HG03135 (cell line): Measurements from ENCODE around the gene LOXL3.
A peak's percentile ranks its signal among the peaks of the same experiment; 100 is the strongest.
"Not testable (repeated sequence)": the region's sequence is repeated elsewhere in the genome, so short reads cannot be mapped to it uniquely, and the experiment has no call there.

Experiments
- ATAC-seq: cut with Tn5 transposase; IDR thresholded peaks from one replicate; pipeline ENCODE4 v1.9.1; 2021; ENCODE audit warnings: mild to moderate bottlenecking, moderate library complexity; ENCODE audit not compliant: unreplicated experiment

Gene LOXL3

GRCh38 chr2:74573747-74574562 is 20.2 kb upstream of the LOXL3 start:
- ATAC-seq: peak; percentile 55

- ATAC-seq: no peak
These were observed 18.6 kb upstream of the LOXL3 start for GRCh38 chr2:74572178-74572925.

- ATAC-seq: peak; percentile 58
These were observed 17.3 kb upstream of the LOXL3 start for GRCh38 chr2:74571058-74571457.

GRCh38 chr2:74569686-74570085 is 15.9 kb upstream of the LOXL3 start:
- ATAC-seq: no peak

- no peak for ATAC-seq
These were observed 14.1 kb upstream of the LOXL3 start for GRCh38 chr2:74567881-74568280.

GRCh38 chr2:74566754-74567085 is 13.0 kb upstream of the LOXL3 start:
- no peak for ATAC-seq

- ATAC-seq: no peak
These were observed 12.5 kb upstream of the LOXL3 start for GRCh38 chr2:74566076-74566753.

GRCh38 chr2:74564222-74564621 is 10.5 kb upstream of the LOXL3 start:
- no peak for ATAC-seq

- no peak for ATAC-seq
These were observed 8.5 kb upstream of the LOXL3 start for GRCh38 chr2:74562126-74562775.

GRCh38 chr2:74561022-74561421 is 7.3 kb upstream of the LOXL3 start:
- ATAC-seq: not testable (repeated sequence)

GRCh38 chr2:74560591-74560990 is 6.8 kb upstream of the LOXL3 start:
- no peak for ATAC-seq

- no peak for ATAC-seq
These were observed 6.2 kb upstream of the LOXL3 start for GRCh38 chr2:74559912-74560311.

- ATAC-seq: no peak
These were observed 4.8 kb upstream of the LOXL3 start for GRCh38 chr2:74558284-74559230.

- ATAC-seq: no peak
These were observed 3.2 kb upstream of the LOXL3 start for GRCh38 chr2:74556831-74557370.

GRCh38 chr2:74556159-74556558 is 2.4 kb upstream of the LOXL3 start:
- no peak for ATAC-seq

- ATAC-seq: no peak
These were observed 1.9 kb upstream of the LOXL3 start for GRCh38 chr2:74555610-74556103.

GRCh38 chr2:74554820-74555531 is 1.2 kb upstream of the LOXL3 start:
- ATAC-seq: peak; percentile 58

- no peak for ATAC-seq
These were observed 579 bp downstream of the LOXL3 start for GRCh38 chr2:74552914-74553811.
